C4-2B (cell line): Measurements from ENCODE around the gene NINL.

Experiments
- H3K27ac ChIP-seq: fragments of 450-650 bp; 2 replicates; pipeline ENCODE4 v1.5.1; 2017
- ZFX ChIP-seq: fragments of 450-650 bp; IDR thresholded peaks from 2 replicates; pipeline ENCODE4 v1.6.1; 2017
- TF ChIP-seq, protein P1 (sequence below): fragments of 450-650 bp; conservative IDR thresholded peaks from 2 replicates; pipeline ENCODE4 v1.5.1; 2017; ENCODE audit warnings: mild to moderate bottlenecking

Gene NINL

GRCh38 chr20:25483431-25484132, 101.7 kb downstream of the NINL start:
- no peak overlapping the region for H3K27ac ChIP-seq
- no peak for TF ChIP-seq ZFX
- TF ChIP-seq, protein P1, sequence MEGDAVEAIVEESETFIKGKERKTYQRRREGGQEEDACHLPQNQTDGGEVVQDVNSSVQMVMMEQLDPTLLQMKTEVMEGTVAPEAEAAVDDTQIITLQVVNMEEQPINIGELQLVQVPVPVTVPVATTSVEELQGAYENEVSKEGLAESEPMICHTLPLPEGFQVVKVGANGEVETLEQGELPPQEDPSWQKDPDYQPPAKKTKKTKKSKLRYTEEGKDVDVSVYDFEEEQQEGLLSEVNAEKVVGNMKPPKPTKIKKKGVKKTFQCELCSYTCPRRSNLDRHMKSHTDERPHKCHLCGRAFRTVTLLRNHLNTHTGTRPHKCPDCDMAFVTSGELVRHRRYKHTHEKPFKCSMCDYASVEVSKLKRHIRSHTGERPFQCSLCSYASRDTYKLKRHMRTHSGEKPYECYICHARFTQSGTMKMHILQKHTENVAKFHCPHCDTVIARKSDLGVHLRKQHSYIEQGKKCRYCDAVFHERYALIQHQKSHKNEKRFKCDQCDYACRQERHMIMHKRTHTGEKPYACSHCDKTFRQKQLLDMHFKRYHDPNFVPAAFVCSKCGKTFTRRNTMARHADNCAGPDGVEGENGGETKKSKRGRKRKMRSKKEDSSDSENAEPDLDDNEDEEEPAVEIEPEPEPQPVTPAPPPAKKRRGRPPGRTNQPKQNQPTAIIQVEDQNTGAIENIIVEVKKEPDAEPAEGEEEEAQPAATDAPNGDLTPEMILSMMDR, result no peak

- TF ChIP-seq, protein P1, result no peak
- no peak for TF ChIP-seq ZFX
- H3K27ac ChIP-seq, result no peak overlapping the region
These were observed 103.4 kb downstream of the NINL start for GRCh38 chr20:25481918-25482253.

DNA sequence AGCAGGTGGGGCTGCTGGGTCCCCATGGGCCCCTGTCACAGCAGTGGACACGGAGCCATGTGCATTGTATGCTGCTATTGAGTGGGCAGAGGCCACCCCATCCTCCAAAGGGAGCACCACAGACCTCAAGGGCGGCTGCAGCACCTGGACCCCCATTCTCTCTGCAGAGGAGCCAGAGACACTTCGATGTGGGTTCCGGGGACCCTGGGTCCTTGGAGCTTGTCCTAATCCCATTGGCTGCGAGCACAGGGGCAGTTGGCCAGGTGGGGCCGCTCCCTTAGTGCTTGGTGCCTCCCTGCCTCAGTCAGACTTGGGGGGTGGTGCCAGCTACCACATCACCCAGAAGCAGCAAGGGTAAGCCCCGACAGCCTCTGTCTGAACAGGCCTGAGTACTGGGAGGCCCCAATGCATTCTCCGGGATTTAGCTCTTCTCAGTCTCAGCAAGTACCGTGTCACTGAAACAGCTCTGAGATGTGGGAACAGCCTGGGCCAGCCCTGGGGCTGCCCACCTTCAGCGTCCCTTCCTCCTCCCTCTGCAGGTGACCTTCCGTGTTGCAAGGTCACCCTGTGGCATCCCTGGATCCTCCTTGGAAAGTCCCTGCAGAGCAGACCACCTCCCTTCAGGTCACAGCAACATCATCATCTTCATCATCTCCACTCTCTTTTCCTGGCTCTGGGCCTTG, 104.0 kb downstream of the NINL start:
- TF ChIP-seq, protein P1, result no peak
- TF ChIP-seq ZFX, result no peak
- H3K27ac ChIP-seq, result no peak overlapping the region

DNA sequence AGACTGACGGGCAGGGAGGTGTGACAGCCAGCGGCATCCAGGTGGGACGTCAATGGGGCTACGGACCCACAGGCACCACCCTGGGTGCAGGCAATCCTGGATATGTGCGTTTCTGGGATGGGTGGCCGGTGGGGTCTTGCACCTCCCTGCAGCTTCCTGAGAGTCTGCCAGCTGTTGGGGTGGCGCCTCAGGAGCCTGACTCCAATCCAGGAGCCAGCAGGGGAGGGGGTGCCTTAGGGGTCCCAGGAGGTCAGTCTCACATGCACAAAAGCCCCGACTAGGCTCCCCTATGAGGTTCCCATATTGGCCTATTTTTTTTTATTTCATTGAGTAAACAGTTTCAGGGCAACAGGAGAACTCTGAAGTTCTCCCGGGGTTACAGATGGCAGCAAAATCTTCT, 104.5 kb downstream of the NINL start:
- no peak for TF ChIP-seq ZFX
- TF ChIP-seq, protein P1, result no peak
- no peak overlapping the region for H3K27ac ChIP-seq

DNA sequence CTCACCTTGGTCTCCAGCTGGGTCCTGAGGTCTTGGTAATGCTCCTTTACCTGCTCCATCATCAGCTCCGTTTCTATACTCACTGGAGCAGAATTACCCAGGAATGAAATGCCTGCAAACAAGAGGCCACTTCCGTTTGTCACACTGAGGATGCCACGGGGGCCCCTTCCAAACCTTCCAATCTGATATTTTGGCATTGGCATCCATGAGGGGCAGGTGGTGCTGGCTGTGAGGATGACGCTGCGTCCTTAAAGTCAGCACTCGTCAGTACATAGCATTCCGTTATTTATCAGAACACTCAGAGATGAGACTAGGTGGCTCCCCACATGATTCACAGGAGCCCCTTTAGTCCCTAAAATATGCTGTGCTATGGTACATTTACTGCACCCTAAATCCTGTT, 105.2 kb downstream of the NINL start:
- TF ChIP-seq, protein P1, result no peak
- H3K27ac ChIP-seq, result no peak overlapping the region

DNA sequence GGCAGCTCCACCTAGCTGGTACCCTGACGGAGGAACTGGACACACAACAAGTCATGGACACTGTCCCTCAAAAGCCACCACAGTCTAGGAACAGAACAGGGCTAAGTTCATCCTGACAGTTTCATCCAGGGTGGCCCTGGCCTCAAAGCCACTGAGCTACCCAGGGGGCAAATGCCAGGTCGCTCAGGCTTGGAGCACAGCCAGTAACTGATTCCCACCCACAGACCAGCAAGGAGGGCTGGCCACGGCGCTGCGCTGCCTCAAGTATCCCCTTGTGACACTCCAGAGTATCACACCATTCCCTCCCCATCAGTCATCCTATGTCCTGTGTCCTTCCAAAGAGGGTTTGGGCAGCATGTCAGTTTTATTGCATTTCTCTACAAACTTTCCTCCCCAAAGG, 105.7 kb downstream of the NINL start:
- no peak overlapping the region for H3K27ac ChIP-seq
- no peak for TF ChIP-seq ZFX
- TF ChIP-seq, protein P1, result no peak

DNA sequence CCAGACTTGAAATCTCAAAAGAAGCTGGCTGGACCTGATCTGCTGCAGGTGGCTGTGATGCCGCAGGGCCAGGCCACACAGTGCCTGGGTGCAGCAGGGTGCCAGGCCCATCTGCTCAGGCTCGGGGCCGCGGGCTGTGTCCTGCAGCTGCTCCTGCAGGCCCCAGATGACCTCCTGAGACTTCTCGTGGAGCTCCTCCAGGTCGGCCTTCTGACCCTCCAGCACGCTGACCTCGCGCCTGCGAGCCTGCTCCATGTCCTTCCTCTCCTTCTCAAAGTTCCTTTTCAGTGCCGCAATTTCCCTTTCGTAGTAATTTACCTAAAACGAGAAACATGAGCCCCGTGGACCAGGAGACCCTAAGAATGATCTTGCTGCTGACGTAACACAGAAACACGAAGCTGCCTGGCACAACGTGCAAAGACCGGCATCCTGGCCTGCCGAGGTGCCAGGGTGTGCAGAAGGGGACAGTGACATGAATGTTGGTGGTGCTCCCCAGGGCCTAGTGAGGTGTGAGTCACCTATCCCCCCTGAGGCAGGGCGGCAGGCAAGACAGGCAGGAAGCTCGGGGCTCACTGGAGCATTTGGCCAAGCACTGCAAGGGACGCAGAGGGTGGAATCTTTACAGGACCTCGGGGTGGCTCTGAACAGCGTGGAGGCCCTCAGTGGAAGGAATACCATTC, 106.3 kb downstream of the NINL start:
- TF ChIP-seq ZFX, result no peak
- TF ChIP-seq, protein P1, result no peak

More for the DNA sequence above, 106.3 kb downstream of the NINL start:
- H3K27ac ChIP-seq, result no peak overlapping the region
